Peyer's patch (tissue), 4 donors: Measurements from ENCODE around the gene HOXB13. TPM values are rescaled to one million over a fixed set of nuclear protein-coding genes. Genes with fewer than 3 reads are reported as not detected.
"Not testable (repeated sequence)": the region's sequence is repeated elsewhere in the genome, so short reads cannot be mapped to it uniquely, and the experiment has no call there.

ENCODE experiments used
- DNase-seq, 3 donors: peaks; one replicate each; pipeline ENCODE4 v3.0.0-alpha.2; 2017 to 2019
- H3K27ac ChIP-seq, 4 donors: fragments of 200-600 bp; sonication (generic); one replicate each; pipeline ENCODE4 v1.5.1; 2016 to 2019
- H3K27me3 ChIP-seq, 2 donors: fragments of 200-600 bp; sonication (generic); one replicate each; pipeline ENCODE4 v1.5.1; 2019
- H3K36me3 ChIP-seq, 3 donors: fragments of 200-600 bp; sonication (generic); one replicate each; pipeline ENCODE4 v1.5.1; 2016 to 2019
- H3K4me1 ChIP-seq, 4 donors: fragments of 200-600 bp; sonication (generic); one replicate each; pipeline ENCODE4 v1.5.1; 2016 to 2019
- H3K4me3 ChIP-seq, 4 donors: fragments of 200-600 bp; sonication (generic); 1 replicate in 3 of 4; 2 replicates in 1 of 4; pipeline ENCODE4 v1.5.1; 2016 to 2019; ENCODE audit warnings: mild to moderate bottlenecking in 1 of 4
- H3K9me3 ChIP-seq, 4 donors: fragments of 200-600 bp; sonication (generic); one replicate each; pipeline ENCODE4 v1.5.1; 2016 to 2019; ENCODE audit warnings: mild to moderate bottlenecking in 1 of 4
- POLR2A ChIP-seq, 2 donors: fragments of 450-650 bp; IDR thresholded peaks; one replicate each; pipeline ENCODE4 v1.5.1; 2017; ENCODE audit warnings: antibody characterized with exemption in 2 of 2, mild to moderate bottlenecking in 2 of 2, moderate library complexity in 2 of 2
- total RNA-seq, 4 donors: library from RNA; depleted of rRNA; stranded (reverse); fragments of >200 nt; gene quantifications; one replicate each; pipeline ENCODE4 v1.1.0, GENCODE V29; 2016
- TF ChIP-seq, protein P1 (sequence below), 6 experiments: fragments of 450-650 bp in 4 of 6; fragments of 200-600 bp in 2 of 6; sonication (generic) in 1 of 6; IDR thresholded peaks; one replicate each; pipeline ENCODE4 v1.5.1; 2017 to 2019; ENCODE audit warnings: antibody characterized with exemption in 6 of 6, mild to moderate bottlenecking in 3 of 6, moderate library complexity in 1 of 6

HOXB13 gene
- total RNA-seq, 4 donors from 2014 or later = 0.54 TPM; not detected in 3

DNA sequence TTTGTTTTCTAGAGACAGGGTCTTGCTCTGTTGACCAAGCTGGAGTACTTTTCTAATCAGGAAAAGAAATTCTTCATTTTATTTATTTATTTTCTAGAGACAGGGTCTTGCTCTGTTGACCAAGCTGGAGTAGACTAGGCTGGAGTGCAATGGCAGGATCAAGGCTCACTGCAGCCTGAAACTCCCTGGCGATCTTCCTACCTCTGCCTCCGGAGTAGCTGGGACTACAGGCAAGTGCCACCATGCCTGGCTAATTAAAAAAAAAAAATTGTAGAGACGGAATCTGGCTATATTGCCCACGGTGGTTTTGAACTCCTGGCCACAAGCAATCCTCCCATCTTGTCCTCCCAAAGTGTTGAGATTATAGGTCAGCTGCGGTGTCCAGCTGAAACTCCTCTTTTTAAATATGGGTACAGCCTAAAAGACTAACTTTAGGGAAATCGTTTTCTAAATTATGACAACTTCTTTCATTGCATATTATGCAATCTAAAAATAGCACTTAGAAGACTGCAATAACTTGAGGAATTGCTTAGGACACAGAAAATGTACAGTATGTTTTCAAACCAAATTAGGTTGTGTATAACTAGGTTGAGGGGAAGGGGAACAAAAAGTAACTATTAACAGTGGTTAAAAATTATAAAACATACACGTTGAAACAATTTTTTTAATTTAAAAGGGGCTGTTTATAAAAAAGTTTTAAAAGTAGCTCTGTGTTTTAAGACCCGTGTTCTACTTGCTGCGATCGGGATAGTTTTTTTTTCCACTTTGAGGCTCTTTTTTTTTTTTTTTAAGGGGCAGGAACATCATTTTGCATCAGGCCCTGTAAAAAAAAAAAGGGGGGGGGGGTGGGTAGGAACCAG is 11.0 kb downstream of the HOXB13 start:
- H3K4me3 ChIP-seq = no peak overlapping the region
- no peak for TF ChIP-seq POLR2A (IDR thresholded peaks at IDR 0.05)
- TF ChIP-seq, protein P1, sequence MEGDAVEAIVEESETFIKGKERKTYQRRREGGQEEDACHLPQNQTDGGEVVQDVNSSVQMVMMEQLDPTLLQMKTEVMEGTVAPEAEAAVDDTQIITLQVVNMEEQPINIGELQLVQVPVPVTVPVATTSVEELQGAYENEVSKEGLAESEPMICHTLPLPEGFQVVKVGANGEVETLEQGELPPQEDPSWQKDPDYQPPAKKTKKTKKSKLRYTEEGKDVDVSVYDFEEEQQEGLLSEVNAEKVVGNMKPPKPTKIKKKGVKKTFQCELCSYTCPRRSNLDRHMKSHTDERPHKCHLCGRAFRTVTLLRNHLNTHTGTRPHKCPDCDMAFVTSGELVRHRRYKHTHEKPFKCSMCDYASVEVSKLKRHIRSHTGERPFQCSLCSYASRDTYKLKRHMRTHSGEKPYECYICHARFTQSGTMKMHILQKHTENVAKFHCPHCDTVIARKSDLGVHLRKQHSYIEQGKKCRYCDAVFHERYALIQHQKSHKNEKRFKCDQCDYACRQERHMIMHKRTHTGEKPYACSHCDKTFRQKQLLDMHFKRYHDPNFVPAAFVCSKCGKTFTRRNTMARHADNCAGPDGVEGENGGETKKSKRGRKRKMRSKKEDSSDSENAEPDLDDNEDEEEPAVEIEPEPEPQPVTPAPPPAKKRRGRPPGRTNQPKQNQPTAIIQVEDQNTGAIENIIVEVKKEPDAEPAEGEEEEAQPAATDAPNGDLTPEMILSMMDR (IDR thresholded peaks at IDR 0.05) = no peak
- H3K4me1 ChIP-seq = peaks cover 0 to 15% (median 0%) of the 10 kb centered on the region in 4 donors
- H3K27ac ChIP-seq = no peak overlapping the region
- DNase-seq = no peak
- peaks cover 0 to 9% (median 0%) of the 10 kb centered on the region in 4 donors for H3K9me3 ChIP-seq
- peaks cover 0 to 61% of the 10 kb centered on the region in 2 donors for H3K27me3 ChIP-seq
- H3K36me3 ChIP-seq = no peaks in the 10 kb centered on the region

DNA sequence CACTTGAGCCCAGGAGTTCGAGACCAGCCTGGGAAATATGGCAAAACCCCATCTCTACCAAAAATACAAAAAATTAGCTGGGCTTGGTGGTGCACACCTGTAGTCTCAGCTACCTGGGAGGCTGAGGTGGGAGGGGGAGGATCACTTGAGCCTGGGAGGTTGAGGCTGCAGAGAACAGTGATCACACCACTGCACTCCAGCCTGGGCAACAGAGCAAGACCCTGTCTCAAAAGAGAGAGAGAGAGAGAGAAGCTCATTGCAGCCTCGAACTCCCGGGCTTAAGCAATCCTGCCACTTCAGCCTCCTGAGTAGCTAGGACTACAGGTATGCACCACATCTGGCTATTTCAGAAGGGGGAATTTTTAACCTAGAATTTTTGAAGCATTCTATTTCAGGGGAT is 12.0 kb downstream of the HOXB13 start:
- Histone ChIP-seq H3K27me3 (peaks cover 0 to 50% of the 10 kb centered on the region in 2 donors), H3K4me1 (peaks cover 0 to 15% (median 0%) of the 10 kb centered on the region in 4 donors)
- not testable (repeated sequence) for H3K4me3 ChIP-seq, H3K36me3 ChIP-seq, H3K27ac ChIP-seq, H3K9me3 ChIP-seq, DNase-seq

DNA sequence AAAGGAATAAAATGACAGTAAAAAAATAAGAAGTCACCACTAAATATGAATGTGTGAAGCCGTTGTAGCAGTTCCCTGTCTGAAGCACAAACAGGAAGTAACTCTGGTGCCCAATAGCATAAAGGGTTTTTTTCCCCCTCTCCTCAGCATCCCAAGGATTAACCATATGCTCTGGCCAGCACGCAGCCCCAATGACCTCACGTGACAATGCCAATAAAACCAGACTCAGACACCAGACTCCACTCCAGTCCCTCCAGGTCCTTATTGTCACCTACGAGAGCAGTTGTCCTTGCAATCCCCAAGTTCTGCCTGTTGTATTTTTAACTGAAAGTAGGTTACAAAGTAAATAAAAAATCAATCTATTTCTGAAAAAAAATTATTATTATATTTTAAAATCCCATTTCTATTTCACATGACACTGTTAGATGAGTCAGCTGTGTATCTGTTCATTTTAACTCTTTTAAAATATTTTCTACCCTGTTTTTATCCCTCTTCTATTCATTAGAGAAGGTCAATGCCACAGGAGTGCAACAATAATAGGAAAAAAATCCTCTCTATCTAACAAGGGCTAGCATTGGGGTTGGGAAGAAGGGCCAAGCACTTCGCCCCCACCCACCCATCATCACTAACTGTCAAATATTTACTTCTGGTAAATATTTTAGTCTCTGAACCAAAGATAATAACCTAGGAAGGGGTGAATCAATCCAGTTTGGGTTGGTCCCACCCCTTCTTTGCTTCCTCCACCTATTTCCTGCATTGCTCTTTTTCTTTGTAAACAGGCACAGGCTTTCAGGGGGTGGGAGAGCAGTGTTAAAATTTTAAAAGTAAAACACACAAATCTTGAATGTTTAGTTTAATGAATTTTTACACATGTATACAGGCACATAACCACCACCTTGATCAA is 12.8 kb downstream of the HOXB13 start:
- H3K9me3 ChIP-seq = peaks cover 0 to 9% (median 0%) of the 10 kb centered on the region in 4 donors
- no peaks in the 10 kb centered on the region for H3K36me3 ChIP-seq
- peaks cover 0 to 43% of the 10 kb centered on the region in 2 donors for H3K27me3 ChIP-seq
- no peak overlapping the region for H3K4me3 ChIP-seq
- H3K27ac ChIP-seq = no peak overlapping the region
- peaks cover 0 to 15% (median 0%) of the 10 kb centered on the region in 4 donors for H3K4me1 ChIP-seq
- DNase-seq = no peak
- no peak for TF ChIP-seq POLR2A (IDR thresholded peaks at IDR 0.05)
- TF ChIP-seq, protein P1 (IDR thresholded peaks at IDR 0.05) = no peak

GRCh38 chr17:48711128-48711527 is 17.4 kb downstream of the HOXB13 start:
- H3K27ac ChIP-seq = no peak overlapping the region
- H3K36me3 ChIP-seq = no peaks in the 10 kb centered on the region
- no peaks in the 10 kb centered on the region for H3K9me3 ChIP-seq
- no peak for TF ChIP-seq POLR2A (IDR thresholded peaks at IDR 0.05)
- TF ChIP-seq, protein P1 (IDR thresholded peaks at IDR 0.05) = no peak
- H3K4me3 ChIP-seq = no peak overlapping the region
- no peaks in the 10 kb centered on the region for H3K4me1 ChIP-seq
- DNase-seq = no peak
- peaks cover 0 to 3% of the 10 kb centered on the region in 2 donors for H3K27me3 ChIP-seq

DNA sequence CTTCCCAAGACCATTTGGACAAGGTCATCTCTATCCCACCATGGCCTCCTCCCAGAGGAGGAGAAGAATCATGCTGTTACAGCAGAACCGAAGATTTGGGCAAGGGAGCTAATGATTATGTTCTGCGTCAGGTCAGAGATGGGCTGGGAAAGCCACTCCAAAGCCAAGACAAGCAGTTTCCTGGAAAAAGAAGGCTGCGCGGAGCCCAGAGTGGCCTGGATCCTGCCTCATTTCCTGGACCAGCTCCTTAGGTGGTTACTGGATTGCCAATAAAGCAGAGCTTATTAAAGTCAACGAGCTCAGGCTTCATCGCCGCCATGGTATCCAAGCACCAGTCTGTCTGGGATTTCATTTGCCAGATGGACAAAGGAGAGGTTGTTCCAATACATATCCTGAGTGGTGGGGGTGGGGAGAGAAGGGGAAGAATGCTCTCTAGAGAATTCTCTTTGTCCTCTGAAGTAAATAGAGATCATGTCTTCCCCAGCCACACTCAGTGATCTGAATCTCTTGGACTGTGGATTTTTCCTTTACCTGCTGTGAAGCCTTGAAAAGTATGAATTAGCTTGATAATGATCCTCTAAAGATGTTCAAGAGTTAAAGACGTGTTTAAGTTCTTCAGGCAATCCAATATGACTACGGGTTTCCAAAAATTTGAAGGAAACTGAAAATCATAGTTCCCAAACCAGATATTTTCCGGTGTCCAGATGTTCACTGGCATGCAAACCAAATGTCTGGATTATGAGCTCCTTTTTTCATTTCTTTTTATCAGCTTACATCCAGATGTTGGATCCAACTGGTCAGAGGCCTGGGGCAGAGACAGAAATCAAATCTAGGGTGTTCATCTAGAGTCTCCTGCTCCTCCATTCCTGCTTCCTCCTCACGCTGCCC is 23.9 kb downstream of the HOXB13 start:
- H3K36me3 ChIP-seq = no peaks in the 10 kb centered on the region
- no peak for DNase-seq
- H3K4me3 ChIP-seq = no peak overlapping the region
- TF ChIP-seq, protein P1 (IDR thresholded peaks at IDR 0.05) = no peak
- no peak for TF ChIP-seq POLR2A (IDR thresholded peaks at IDR 0.05)
- H3K4me1 ChIP-seq = no peaks in the 10 kb centered on the region
- H3K27ac ChIP-seq = no peak overlapping the region
- H3K9me3 ChIP-seq = no peaks in the 10 kb centered on the region
- H3K27me3 ChIP-seq = peaks cover 0 to 4% of the 10 kb centered on the region in 2 donors
